HG02943 (cell line): ENCODE measurements around the gene VCPKMT.

Experiments
- ATAC-seq: cut with Tn5 transposase; IDR thresholded peaks from one replicate; pipeline ENCODE4 v1.9.1; 2021; ENCODE audit warnings: mild to moderate bottlenecking, low read depth, moderate library complexity; ENCODE audit not compliant: unreplicated experiment

The VCPKMT gene

DNA sequence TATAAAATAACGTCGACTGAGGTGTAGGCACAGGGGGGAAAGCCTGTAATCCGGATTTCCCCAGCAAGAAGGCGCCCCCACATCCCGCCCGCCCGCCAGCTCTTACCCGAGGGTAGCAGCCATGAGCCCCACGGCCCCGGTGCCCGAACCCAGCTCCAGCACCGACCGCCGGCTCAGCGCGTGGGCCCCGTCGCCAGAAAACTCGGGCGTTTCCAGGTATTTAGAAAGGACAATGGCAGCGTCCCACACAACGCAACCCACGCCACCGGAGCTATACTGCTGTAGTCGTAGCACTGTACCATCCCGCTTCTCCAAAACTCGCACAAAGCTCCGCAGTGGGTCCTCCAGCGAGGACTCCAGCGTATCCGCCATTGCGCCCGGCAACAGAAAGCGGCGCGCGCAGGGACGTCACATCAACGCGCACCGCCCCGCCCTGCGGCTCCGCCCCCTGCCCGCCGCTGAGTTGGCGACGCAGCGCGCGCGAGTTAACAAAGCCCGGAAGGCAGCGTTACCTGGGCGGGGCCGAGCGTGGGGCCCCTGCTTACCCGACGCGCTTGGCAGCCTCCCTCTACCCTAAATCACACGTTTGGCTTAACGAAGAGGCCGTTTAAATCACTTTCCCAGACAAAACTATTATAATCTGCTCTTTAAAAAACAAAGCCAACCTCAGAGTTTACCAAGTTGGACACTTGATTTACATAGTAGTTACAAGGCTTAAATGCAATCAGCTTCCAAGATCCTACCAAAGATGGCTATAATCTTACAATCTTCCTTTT lies at the start of gene VCPKMT:
TSS of gene VCPKMT (minus strand) at position 392 of the 776 bp plus-strand sequence. CDS start at position 372, 20 bp downstream.
- ATAC-seq = peak; percentile 98

GRCh38 chr14:50156111-50156510 lies 39.7 kb upstream of the VCPKMT start:
- no peak for ATAC-seq

GRCh38 chr14:50148799-50149198 lies 32.4 kb upstream of the VCPKMT start:
- ATAC-seq = no peak

GRCh38 chr14:50139192-50139591 lies 22.8 kb upstream of the VCPKMT start:
- no peak for ATAC-seq

DNA sequence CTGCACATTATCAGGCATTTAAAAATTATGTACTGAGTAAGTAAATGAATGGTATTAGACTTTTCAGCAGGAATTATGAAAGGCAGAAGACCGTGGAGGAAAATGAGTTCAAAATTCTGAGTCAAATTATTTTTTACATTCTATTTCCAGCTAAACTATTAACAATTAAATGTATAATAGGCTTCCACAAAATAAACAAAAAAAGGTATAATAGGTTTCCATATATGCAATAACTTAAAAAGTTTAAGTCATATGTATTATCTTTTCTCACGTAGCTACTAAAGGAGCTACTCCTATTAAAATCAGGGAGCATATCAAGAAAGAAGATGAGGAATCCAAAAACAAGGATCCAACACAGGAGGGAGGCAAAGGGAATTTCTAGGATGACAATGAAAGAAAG lies 11.4 kb upstream of the VCPKMT start:
- ATAC-seq = no peak

GRCh38 chr14:50123062-50123461 lies 6.7 kb upstream of the VCPKMT start:
- no peak for ATAC-seq

DNA sequence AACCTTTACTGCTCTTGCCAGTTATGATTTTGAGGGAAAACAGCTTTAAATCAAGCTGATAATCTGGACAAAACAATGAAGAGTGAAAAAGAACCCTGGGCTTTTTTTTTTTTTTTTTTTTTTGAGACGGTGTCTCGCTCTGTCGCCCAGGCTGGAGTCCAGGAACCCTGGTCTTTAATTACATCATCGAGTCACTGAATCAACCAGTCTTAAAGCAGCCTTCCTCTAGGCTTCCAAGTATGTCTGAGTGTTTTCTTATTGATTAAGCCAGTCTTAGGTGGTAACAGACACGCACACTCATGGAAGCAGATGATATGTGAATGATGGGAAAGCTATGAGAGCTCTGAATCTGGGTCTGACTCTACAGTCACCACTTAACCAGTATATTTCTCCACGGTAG lies 5.9 kb upstream of the VCPKMT start:
- ATAC-seq = no peak

DNA sequence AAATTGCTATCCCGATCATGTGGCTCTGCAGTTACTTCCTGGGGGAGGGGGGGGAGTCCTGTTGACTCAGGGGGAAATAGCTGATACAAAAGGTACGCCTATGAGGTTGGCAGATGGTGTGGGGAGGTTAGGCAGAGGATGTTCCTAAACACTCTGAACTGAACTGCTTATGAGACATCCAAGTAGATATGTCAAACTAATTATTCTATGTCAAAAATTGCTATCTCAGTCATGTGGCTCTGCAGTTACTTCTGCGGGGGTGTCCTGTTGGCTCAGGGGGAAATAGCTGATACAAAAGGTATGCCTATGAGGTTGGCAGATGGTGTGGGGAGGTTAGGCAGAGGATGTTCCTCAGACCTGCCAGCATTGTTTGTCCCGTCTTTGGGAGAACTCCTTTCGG lies 5.1 kb upstream of the VCPKMT start:
- no peak for ATAC-seq

DNA sequence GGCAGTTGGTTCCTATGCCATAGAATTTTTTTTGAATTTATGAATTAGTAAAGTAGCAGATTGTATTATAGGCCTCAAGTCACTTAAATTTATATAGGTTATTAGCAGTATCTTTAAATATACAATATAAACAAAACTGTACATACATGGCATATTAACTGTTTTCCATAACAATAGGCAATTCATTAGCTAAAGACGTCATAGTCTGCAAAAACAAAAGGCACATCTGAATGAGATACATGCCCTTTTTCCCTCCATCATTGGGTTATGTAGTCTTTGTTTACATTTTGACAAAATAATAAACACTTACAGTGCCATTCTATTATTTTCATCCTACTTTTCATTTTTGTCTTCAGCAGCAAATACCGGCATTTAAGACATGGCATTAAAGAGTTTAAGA lies 1.1 kb upstream of the VCPKMT start:
- no peak for ATAC-seq

- no peak for ATAC-seq
Observed at GRCh38 chr14:50116966-50117365, 594 bp upstream of the VCPKMT start.

GRCh38 chr14:50113381-50114035 lies 2.9 kb downstream of the VCPKMT start:
- ATAC-seq = no peak

- ATAC-seq = no peak
Observed at GRCh38 chr14:50110323-50111037, 5.9 kb downstream of the VCPKMT start.

GRCh38 chr14:50109342-50109741 lies 7.0 kb downstream of the VCPKMT start:
- no peak for ATAC-seq

DNA sequence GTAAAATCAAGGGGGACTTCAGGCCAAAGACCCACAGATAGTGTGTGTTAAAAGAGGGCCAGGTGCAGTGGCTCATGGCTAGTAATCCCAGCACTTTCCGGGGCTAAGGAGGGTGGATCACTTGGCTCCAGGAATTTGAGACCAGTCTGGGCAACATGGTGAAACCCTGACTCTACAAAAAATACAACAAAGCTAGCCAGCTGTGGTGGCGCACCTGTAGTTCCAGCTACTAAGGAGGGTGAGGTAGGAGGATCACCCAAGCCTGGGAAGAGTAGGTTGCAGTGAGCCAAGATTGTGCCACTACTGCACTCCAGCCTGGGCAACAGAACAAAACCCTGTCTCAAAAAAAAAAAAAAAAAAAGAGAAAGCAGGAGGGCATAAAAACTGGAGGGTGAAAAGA lies 8.5 kb downstream of the VCPKMT start:
- ATAC-seq = no peak

DNA sequence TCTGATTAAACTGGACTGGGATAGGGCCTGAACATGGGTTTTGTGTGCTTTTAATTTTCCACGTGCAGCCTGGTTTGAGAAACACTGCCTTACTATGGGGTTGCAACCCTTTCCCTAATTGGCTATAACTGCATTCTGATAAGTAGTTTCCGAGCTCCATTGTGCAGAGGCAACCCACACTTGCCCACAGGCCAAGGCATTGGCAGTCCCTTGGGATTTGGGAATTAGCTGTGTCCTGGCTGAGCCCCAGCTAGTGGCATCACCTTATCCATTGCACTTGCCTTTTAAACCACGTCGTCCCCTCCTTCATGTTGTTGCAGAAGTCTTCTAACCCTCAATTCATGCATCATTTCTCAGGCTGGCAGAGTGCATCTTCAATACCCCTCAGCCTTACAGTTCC lies 10.2 kb downstream of the VCPKMT start:
- no peak for ATAC-seq

DNA sequence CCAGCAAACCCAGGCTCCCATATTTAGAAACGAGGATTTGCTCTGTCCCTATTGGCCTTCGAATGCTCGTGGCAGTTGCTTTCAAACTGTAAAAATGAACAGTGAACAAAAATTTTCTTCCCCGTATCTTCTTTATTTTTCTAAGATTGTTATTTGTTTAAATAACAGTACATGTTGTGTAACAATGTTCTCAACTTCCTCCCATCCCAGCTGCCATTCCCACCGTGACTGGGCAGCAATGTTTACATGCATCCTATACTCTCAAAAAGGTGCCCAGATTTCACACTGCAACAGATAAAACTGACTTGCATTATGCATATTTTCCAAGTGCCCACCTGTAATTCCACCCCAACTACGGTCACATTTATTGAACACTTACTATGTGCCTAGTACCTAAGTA lies 12.8 kb downstream of the VCPKMT start:
- ATAC-seq = no peak

DNA sequence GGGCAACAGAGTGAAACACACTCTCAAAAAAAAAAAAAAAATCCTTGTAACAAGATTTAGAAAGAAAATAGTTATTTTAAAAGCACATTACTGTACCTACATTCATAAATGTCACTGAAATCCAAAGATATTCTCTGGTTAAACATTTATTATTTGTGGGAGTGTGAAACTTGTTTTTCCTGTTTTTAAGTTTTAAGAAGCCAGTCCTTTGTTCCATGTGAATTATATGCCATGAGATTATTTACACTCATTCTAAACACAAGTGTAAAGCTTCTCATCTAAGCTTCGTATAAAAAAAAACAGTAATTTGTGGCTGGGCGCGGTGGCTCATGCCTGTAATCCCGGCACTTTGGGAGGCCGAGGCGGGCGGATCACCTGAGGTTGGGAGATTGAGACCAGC lies 15.0 kb downstream of the VCPKMT start:
- no peak for ATAC-seq

DNA sequence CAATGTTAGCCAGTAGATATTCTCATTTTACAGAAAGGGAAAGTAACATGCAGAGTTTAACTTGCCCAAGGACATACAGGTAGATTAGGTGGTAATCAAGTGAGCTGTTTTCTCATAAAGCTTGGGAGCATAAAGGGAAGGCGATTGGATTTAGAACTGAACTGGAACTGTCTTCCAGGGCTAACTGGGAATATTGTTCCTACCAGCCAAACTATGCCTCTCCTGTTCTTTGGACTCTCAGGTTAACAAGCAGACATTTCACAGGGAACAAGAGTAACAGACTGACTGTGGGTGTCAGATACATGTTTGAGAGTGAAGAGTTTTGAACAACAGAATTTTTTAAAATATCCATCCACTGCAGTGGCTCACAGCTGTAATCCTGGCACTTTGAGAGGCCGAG lies 15.6 kb downstream of the VCPKMT start:
- ATAC-seq = no peak

DNA sequence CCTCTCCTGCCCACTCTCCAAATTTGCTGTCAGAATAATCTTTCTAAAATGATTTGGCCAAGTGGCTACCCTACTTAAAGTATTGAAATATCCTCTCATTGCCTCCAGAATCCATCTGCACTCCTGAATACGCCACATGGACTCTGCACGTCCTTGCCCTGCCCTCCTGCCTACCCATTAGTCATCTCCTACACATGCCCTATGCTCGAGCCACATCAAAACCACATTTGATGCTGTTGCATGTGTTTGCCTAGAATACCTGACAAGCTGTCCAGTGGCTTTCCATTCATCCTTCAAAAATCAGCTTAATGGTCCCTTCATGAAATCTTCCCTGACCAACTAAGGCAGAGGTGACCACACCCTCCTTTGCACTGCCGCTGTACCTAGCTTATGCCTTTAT lies 17.0 kb downstream of the VCPKMT start:
- no peak for ATAC-seq

GRCh38 chr14:50095895-50096294 lies 20.5 kb downstream of the VCPKMT start:
- no peak for ATAC-seq

GRCh38 chr14:50094056-50094755 lies 22.2 kb downstream of the VCPKMT start:
- ATAC-seq = no peak
